ENCODE data around the gene DPH6. TPM values are rescaled to one million over a fixed set of nuclear protein-coding genes. Genes with fewer than 3 reads are reported as not detected.
A peak's percentile ranks its signal among the peaks of the same experiment; 100 is the strongest.
"Not testable (repeated sequence)": the region's sequence is repeated elsewhere in the genome, so short reads cannot be mapped to it uniquely, and the experiment has no call there.

Gene DPH6
- total RNA-seq, 8 experiments from 2014 or later: 11.0 to 24.0 (median 15.2) TPM

GRCh38 chr15:35393398-35393797 is 152.6 kb downstream of the DPH6 start:
- in situ Hi-C loops (cut with MboI; ENCODE audit: low pct_unique_long_range_greater_than_20kb in 2 of 9, low sequenced_read_pairs in 9 of 9, unreplicated experiment in 9 of 9): no loop called here
- Histone ChIP-seq H3K4me1 (replicated peaks in 1 of 2) (no peaks in the 10 kb centered on the region), H3K4me3 (no peak overlapping the region), H3K27ac (no peak overlapping the region)
- WGBS, 10 experiments: 50 to 100% (median 75%) methylated on average over 1 to 2 of the region's 2 CpGs; no CpG with 5 or more reads in 1 of the 10 experiments
- ATAC-seq (replicated peaks in 6 of 8): no peak

GRCh38 chr15:35391408-35391984 is 154.5 kb downstream of the DPH6 start:
- H3K4me3 ChIP-seq; H3K27ac ChIP-seq; ATAC-seq (replicated peaks in 6 of 8); in situ Hi-C loops (cut with MboI; ENCODE audit: low pct_unique_long_range_greater_than_20kb in 2 of 9, low sequenced_read_pairs in 9 of 9, unreplicated experiment in 9 of 9); H3K4me1 ChIP-seq (replicated peaks in 1 of 2): not testable (repeated sequence)
- WGBS, 10 experiments: 83 to 100% (median 97%) methylated on average over 3 to 6 of the region's 18 CpGs; no CpG with 5 or more reads in 6 of the 10 experiments

DNA sequence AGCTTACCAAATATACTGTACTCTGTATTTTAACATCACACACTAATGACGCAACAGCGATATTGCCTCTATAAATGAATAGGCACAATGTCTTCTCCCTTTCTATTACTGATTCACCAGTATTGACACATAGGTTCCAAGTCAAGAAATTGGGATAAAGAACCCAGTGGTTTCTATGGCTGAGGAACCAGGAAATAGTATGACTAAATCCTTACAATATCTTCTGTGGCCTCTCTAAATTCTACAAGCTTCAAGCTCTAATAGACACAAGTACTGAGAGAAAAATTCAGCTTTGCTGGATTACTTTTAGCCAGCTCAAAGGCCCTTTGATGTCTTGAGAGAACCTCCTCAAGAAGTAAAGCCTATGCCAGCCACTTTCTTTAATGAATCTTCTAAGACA is 162.5 kb downstream of the DPH6 start:
- no peak for ATAC-seq (replicated peaks in 6 of 8)
- in situ Hi-C loops (cut with MboI; ENCODE audit: low pct_unique_long_range_greater_than_20kb in 2 of 9, low sequenced_read_pairs in 9 of 9, unreplicated experiment in 9 of 9): no loop called here
- WGBS, 10 experiments: 93 to 100% (median 100%) methylated on average over 1 to 2 of the region's 2 CpGs; no CpG with 5 or more reads in 3 of the 10 experiments
- Histone ChIP-seq H3K27ac (no peak overlapping the region), H3K4me3 (no peak overlapping the region), H3K4me1 (replicated peaks in 1 of 2) (no peaks in the 10 kb centered on the region)

GRCh38 chr15:35381328-35381727 is 164.6 kb downstream of the DPH6 start:
- no peak for ATAC-seq (replicated peaks in 6 of 8)
- no peak overlapping the region for H3K4me3 ChIP-seq
- WGBS, 10 experiments: 61 to 100% (median 74%) methylated on average over 1 to 3 of the region's 3 CpGs
- H3K27ac ChIP-seq: no peak overlapping the region
- H3K4me1 ChIP-seq (replicated peaks in 1 of 2): no peaks in the 10 kb centered on the region
- in situ Hi-C loops (cut with MboI; ENCODE audit: low pct_unique_long_range_greater_than_20kb in 2 of 9, low sequenced_read_pairs in 9 of 9, unreplicated experiment in 9 of 9): no loop called here

DNA sequence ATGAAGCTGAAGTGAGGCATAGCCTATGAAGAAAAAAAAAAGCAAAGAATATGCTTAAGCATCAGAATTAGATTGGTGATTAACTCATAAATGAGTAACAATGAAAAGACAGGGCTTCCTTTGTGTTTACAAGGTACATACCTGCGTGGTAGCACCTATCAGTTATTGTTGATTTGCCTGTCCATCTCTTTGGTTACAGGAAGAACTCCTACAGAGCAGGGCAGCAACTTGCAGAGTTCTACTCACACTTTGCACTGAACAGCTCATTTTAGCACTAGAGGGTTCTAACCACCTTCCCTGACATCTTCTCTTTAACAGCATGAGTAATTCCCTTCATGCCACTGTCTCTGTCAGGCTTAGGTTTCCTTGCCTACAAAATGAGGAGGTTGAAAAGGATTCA is 166.0 kb downstream of the DPH6 start:
- ATAC-seq (replicated peaks in 6 of 8): no peak
- no peak overlapping the region for H3K4me3 ChIP-seq
- in situ Hi-C loops (cut with MboI; ENCODE audit: low pct_unique_long_range_greater_than_20kb in 2 of 9, low sequenced_read_pairs in 9 of 9, unreplicated experiment in 9 of 9): no loop called here
- no peaks in the 10 kb centered on the region for H3K4me1 ChIP-seq (replicated peaks in 1 of 2)
- 67 to 100% (median 86%) methylated on average over 1 of the region's 1 CpG; no CpG with 5 or more reads in 3 of the 10 experiments for WGBS, 10 experiments
- no peak overlapping the region for H3K27ac ChIP-seq

DNA sequence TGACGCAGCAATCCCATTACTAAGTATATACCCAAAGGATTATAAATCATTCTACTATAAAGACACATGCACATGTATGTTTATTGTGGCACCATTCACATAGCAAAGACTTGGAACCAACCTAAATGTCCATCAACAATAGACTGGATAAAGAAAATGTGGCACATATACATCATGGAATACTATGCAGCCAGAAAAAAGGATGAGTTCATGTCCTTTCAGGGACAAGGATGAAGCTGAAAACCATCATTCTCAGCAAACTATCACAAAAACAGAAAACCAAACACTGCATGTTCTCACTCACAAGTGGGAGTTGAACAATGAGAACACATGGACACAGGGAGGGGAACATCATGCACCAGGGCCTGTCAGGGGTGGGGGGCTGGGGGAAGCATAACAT is 167.5 kb downstream of the DPH6 start:
- H3K4me3 ChIP-seq; ATAC-seq (replicated peaks in 6 of 8); H3K4me1 ChIP-seq (replicated peaks in 1 of 2); in situ Hi-C loops (cut with MboI; ENCODE audit: low pct_unique_long_range_greater_than_20kb in 2 of 9, low sequenced_read_pairs in 9 of 9, unreplicated experiment in 9 of 9); H3K27ac ChIP-seq: not testable (repeated sequence)
- 89 to 100% (median 100%) methylated on average over 1 of the region's 1 CpG; no CpG with 5 or more reads in 3 of the 10 experiments for WGBS, 10 experiments

DNA sequence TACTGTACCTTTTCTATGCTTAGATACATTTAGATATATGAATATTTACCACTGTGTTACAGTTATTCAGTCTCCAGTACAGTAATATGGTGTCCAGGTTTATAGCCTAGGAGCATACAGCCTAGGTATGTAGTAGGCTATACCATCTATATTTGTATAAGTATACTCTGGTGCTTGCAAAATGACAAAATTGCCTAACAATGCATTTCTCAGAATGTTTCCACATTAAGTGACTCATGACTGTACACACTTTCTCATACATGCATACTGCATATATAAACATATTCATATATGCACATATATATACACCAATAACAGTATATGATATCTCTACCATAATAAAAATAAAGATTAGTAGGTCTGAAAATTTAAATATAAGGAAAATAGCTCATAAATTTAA is 169.3 kb downstream of the DPH6 start:
- H3K4me3 ChIP-seq: no peak overlapping the region
- in situ Hi-C loops (cut with MboI; ENCODE audit: low pct_unique_long_range_greater_than_20kb in 2 of 9, low sequenced_read_pairs in 9 of 9, unreplicated experiment in 9 of 9): no loop called here
- no peaks in the 10 kb centered on the region for H3K4me1 ChIP-seq (replicated peaks in 1 of 2)
- ATAC-seq (replicated peaks in 6 of 8): peak in 4 of 8 experiments; percentile 46 to 100 (median 54)
- H3K27ac ChIP-seq: no peak overlapping the region

DNA sequence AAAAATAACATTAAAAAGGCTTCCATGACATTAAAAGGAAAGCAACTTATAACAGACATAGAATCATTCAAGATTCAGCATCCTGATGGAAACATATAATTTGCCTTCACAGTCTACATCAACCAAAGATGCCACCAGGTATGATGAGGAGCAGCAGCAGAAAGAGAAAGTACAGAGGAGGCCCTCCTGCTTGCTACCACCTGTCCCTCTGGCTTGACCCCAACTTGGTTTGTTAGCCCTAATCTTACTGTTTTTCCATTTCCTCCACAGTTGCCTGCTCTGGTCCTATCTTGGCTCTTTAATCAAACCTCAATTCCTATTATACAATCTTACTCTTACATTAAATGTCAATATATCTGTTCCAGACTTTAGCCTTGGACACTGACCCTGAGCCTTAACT is 171.3 kb downstream of the DPH6 start:
- in situ Hi-C loops (cut with MboI; ENCODE audit: low pct_unique_long_range_greater_than_20kb in 2 of 9, low sequenced_read_pairs in 9 of 9, unreplicated experiment in 9 of 9): no loop called here
- H3K4me1 ChIP-seq (replicated peaks in 1 of 2): no peaks in the 10 kb centered on the region
- no peak overlapping the region for H3K4me3 ChIP-seq
- H3K27ac ChIP-seq: no peak overlapping the region
- no peak for ATAC-seq (replicated peaks in 6 of 8)

- Histone ChIP-seq H3K27ac (no peak overlapping the region), H3K4me3 (no peak overlapping the region), H3K4me1 (replicated peaks in 1 of 2) (no peaks in the 10 kb centered on the region)
- ATAC-seq (replicated peaks in 6 of 8): no peak
- in situ Hi-C loops (cut with MboI; ENCODE audit: low pct_unique_long_range_greater_than_20kb in 2 of 9, low sequenced_read_pairs in 9 of 9, unreplicated experiment in 9 of 9): no loop called here
Observed at GRCh38 chr15:35362195-35362829, 183.7 kb downstream of the DPH6 start.

- no peak for ATAC-seq (replicated peaks in 6 of 8)
Observed at GRCh38 chr15:35358824-35359223, 187.1 kb downstream of the DPH6 start.

GRCh38 chr15:35351059-35351458 is 194.9 kb downstream of the DPH6 start:
- no peak for ATAC-seq (replicated peaks in 6 of 8)
- Histone ChIP-seq H3K4me3 (no peak overlapping the region), H3K4me1 (replicated peaks in 1 of 2) (no peaks in the 10 kb centered on the region), H3K27ac (no peak overlapping the region)
- in situ Hi-C loops (cut with MboI; ENCODE audit: low pct_unique_long_range_greater_than_20kb in 2 of 9, low sequenced_read_pairs in 9 of 9, unreplicated experiment in 9 of 9): no loop called here

More at GRCh38 chr15:35358824-35359223, 187.1 kb downstream of the DPH6 start:
- Histone ChIP-seq H3K4me3 (no peak overlapping the region), H3K4me1 (replicated peaks in 1 of 2) (no peaks in the 10 kb centered on the region), H3K27ac (no peak overlapping the region)
- in situ Hi-C loops (cut with MboI; ENCODE audit: low pct_unique_long_range_greater_than_20kb in 2 of 9, low sequenced_read_pairs in 9 of 9, unreplicated experiment in 9 of 9): no loop called here
- WGBS, 10 experiments: 87 to 100% (median 92%) methylated on average over 1 to 5 of the region's 5 CpGs; no CpG with 5 or more reads in 7 of the 10 experiments

DNA sequence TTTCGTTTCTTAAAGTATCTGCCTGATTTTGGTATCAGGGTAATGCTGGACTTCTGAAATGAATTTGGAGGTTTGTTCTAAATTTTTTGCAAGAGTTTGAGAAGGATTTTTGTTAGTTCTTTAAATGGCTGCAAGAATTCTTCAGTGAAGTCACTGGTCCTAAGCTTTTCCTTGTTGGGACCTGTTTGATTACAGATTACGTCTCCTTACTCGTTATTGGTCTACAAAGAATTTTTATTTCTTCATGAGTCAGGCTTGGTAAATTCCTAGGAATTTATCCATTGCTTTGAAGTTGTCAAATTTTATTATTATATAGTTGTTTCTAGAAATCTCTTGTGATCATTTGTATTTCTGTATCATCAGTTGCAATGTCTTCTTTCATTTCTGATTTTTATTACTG is 196.0 kb downstream of the DPH6 start:
- H3K27ac ChIP-seq: no peak overlapping the region
- no peaks in the 10 kb centered on the region for H3K4me1 ChIP-seq (replicated peaks in 1 of 2)
- in situ Hi-C loops (cut with MboI; ENCODE audit: low pct_unique_long_range_greater_than_20kb in 2 of 9, low sequenced_read_pairs in 9 of 9, unreplicated experiment in 9 of 9): no loop called here
- WGBS, 10 experiments: 22 to 100% (median 75%) methylated on average over 2 to 3 of the region's 3 CpGs; no CpG with 5 or more reads in 1 of the 10 experiments
- ATAC-seq (replicated peaks in 6 of 8): no peak
- no peak overlapping the region for H3K4me3 ChIP-seq

- Histone ChIP-seq H3K4me1 (replicated peaks in 1 of 2) (peaks cover 6 to 27% of the 10 kb centered on the region in 2 donors), H3K4me3 (no peak overlapping the region), H3K27ac (no peak overlapping the region)
- WGBS, 10 experiments: 66 to 100% (median 86%) methylated on average over 1 to 3 of the region's 3 CpGs; no CpG with 5 or more reads in 3 of the 10 experiments
- in situ Hi-C loops (cut with MboI; ENCODE audit: low pct_unique_long_range_greater_than_20kb in 2 of 9, low sequenced_read_pairs in 9 of 9, unreplicated experiment in 9 of 9): no loop called here
- ATAC-seq (replicated peaks in 6 of 8): no peak
Observed at GRCh38 chr15:35330916-35331315, 215.0 kb downstream of the DPH6 start.

DNA sequence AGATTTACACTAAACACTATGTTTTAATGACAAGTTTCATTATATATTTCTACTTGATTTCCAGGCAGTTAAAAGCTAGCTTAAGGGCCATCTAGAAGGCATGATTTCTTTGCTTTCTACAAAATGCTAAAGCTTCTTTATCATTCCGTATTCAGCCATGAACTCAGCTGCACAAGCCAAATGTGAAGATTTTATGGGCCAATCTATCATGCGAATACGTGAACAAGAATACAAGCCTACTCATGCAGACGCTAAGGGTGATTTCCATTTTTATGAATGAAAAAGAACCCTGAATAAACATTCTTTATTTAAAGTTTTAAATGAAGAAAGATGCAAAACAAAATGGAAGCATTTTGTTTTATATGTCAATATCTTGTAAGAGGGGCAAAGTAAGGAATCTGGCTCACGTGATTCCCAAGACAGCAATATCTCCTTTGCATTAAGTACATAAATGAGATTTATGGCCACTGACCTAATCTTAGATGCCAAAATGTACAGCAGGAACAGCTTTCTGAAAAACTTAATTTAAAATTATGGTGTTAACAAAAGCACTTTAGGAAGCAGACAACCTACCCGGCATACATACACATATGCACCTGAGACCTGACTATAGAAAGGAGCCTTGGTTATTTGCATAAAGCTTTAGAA is 215.8 kb downstream of the DPH6 start:
- no peak overlapping the region for H3K4me3 ChIP-seq
- in situ Hi-C loops (cut with MboI; ENCODE audit: low pct_unique_long_range_greater_than_20kb in 2 of 9, low sequenced_read_pairs in 9 of 9, unreplicated experiment in 9 of 9): no loop called here
- H3K4me1 ChIP-seq (replicated peaks in 1 of 2): peaks cover 6 to 27% of the 10 kb centered on the region in 2 donors
- ATAC-seq (replicated peaks in 6 of 8): peak; percentile 43 to 96 (median 82)
- peak overlapping the region in 1 of 2 donors; percentile 60 for H3K27ac ChIP-seq
- 0 to 37% (median 9%) methylated on average over 2 to 6 of the region's 6 CpGs for WGBS, 10 experiments
